ENCODE results near the gene ZNF580. TPM values are rescaled to one million over a fixed set of nuclear protein-coding genes. Genes with fewer than 3 reads are reported as not detected.

Gene ZNF580
- total RNA-seq, 4 donors from 2014 or later: 15.0 to 27.9 (median 22.3) TPM

DNA sequence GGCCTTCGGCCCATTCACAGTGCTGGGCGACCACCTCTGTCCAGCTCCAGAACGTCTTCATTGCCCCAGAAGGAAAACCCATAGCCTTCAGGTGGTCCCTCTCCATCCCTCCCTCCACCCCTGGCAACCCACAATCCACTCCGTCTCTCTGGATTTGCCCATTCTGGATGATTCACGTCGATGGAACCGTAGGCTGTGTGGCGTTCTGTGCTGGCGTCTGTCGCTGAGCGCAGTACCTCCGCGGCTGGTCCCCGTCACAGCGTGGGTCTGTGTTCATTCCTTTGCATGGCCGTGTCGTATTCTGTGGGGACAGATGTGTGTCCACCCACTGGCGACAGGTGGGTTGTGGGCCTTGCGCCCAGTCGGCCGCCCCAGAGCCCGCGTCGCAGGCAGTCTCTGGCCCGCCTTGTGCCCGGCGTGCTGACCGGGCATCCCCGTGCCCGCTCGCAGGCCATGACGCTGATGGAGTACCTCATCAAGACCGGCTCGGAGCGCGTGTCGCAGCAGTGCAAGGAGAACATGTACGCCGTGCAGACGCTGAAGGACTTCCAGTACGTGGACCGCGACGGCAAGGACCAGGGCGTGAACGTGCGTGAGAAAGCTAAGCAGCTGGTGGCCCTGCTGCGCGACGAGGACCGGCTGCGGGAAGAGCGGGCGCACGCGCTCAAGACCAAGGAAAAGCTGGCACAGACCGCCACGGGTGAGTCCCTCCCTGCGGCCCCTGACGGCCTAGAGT lies 44.3 kb downstream of the ZNF580 start:
- no peak overlapping the region for H3K27ac ChIP-seq
- no peaks in the 10 kb centered on the region for H3K9me3 ChIP-seq
- peaks cover 86% of the 10 kb centered on the region for H3K36me3 ChIP-seq
- H3K4me1 ChIP-seq: peaks cover 15% of the 10 kb centered on the region
- TF ChIP-seq POLR2AphosphoS5 (IDR thresholded peaks at IDR 0.05) (no peak), POLR2A (IDR thresholded peaks at IDR 0.05) (no peak), EP300 (IDR thresholded peaks at IDR 0.05) (no peak)
- TF ChIP-seq, protein P1, sequence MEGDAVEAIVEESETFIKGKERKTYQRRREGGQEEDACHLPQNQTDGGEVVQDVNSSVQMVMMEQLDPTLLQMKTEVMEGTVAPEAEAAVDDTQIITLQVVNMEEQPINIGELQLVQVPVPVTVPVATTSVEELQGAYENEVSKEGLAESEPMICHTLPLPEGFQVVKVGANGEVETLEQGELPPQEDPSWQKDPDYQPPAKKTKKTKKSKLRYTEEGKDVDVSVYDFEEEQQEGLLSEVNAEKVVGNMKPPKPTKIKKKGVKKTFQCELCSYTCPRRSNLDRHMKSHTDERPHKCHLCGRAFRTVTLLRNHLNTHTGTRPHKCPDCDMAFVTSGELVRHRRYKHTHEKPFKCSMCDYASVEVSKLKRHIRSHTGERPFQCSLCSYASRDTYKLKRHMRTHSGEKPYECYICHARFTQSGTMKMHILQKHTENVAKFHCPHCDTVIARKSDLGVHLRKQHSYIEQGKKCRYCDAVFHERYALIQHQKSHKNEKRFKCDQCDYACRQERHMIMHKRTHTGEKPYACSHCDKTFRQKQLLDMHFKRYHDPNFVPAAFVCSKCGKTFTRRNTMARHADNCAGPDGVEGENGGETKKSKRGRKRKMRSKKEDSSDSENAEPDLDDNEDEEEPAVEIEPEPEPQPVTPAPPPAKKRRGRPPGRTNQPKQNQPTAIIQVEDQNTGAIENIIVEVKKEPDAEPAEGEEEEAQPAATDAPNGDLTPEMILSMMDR (IDR thresholded peaks at IDR 0.05): no peak
- no peak for DNase-seq (ENCODE audit: low spot score in 2 of 2)
- no peak overlapping the region for H3K4me3 ChIP-seq
- WGBS: 94% methylated on average over 50 of the region's 60 CpGs
- H3K27me3 ChIP-seq: no peaks in the 10 kb centered on the region

DNA sequence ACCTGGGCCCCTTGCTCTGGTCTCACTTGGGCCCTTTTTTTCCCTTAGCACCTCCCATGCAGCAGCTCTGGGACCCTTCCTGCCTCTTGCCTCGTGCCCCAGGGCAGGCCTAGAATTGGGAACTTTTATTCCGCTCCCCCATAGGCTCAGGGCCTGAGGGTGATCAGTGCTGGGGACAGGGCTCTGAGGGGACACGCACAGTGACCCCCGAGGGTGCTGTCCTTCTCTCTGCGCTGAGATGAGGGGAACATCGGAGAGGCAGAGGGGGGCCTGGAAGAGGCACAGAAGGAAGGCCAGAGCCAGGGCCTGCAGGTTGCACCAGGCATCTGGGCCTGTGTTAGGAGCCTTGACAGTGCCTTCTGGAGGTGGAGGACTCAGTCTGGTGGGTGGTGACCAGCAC lies 45.0 kb downstream of the ZNF580 start:
- Histone ChIP-seq H3K27ac (no peak overlapping the region), H3K9me3 (no peaks in the 10 kb centered on the region), H3K36me3 (peaks cover 86% of the 10 kb centered on the region), H3K4me1 (peaks cover 9% of the 10 kb centered on the region), H3K4me3 (no peak overlapping the region), H3K27me3 (no peaks in the 10 kb centered on the region)
- no peak for TF ChIP-seq POLR2AphosphoS5 (IDR thresholded peaks at IDR 0.05)
- no peak for DNase-seq (ENCODE audit: low spot score in 2 of 2)
- WGBS: 95% methylated on average over 6 of the region's 6 CpGs

DNA sequence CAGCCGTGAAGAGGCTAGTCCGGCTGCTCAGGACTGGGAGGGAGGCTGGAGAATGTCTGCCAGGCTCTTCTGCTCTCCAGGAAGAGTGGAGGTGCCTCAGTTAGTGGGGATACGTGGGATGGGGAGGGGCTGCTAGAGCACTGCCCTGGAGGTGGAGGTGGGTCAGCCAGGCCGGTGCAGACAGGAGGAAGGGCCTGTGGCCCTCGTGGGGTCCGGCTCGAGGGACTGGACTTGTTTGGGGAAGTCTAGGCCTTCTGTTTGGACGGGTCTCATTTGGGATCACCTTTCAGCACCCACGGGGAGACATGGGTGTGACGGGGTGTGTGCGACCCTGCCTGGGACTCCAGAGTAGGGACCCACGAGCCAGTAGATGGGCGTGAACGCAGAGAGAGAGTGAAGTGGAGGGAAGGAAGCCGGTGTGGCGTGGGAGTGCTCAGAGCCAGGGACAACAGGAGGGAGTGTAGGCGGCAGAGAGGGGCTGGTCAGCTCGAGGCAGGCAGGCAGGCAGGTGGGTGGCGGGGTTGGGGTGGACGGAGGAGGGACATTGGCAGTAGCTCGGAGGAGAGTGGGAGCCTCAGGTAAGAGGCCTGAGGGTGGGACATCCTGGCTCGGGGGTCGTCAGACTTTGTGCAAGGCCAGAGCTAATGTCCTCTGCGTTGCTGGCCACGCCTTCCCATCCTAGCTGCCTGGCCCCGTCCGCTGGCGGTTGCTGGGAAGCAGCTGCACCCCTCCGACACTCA lies 45.7 kb downstream of the ZNF580 start:
- H3K27me3 ChIP-seq: no peaks in the 10 kb centered on the region
- 88% methylated on average over 29 of the region's 29 CpGs for WGBS
- H3K4me1 ChIP-seq: peaks cover 8% of the 10 kb centered on the region
- no peak overlapping the region for H3K27ac ChIP-seq
- H3K9me3 ChIP-seq: no peaks in the 10 kb centered on the region
- H3K4me3 ChIP-seq: no peak overlapping the region
- H3K36me3 ChIP-seq: peaks cover 87% of the 10 kb centered on the region
- DNase-seq (ENCODE audit: low spot score in 2 of 2): no peak
- TF ChIP-seq POLR2AphosphoS5 (IDR thresholded peaks at IDR 0.05): no peak
- TF ChIP-seq POLR2A (IDR thresholded peaks at IDR 0.05): no peak
- TF ChIP-seq, protein P1 (IDR thresholded peaks at IDR 0.05): no peak
- no peak for TF ChIP-seq EP300 (IDR thresholded peaks at IDR 0.05)

DNA sequence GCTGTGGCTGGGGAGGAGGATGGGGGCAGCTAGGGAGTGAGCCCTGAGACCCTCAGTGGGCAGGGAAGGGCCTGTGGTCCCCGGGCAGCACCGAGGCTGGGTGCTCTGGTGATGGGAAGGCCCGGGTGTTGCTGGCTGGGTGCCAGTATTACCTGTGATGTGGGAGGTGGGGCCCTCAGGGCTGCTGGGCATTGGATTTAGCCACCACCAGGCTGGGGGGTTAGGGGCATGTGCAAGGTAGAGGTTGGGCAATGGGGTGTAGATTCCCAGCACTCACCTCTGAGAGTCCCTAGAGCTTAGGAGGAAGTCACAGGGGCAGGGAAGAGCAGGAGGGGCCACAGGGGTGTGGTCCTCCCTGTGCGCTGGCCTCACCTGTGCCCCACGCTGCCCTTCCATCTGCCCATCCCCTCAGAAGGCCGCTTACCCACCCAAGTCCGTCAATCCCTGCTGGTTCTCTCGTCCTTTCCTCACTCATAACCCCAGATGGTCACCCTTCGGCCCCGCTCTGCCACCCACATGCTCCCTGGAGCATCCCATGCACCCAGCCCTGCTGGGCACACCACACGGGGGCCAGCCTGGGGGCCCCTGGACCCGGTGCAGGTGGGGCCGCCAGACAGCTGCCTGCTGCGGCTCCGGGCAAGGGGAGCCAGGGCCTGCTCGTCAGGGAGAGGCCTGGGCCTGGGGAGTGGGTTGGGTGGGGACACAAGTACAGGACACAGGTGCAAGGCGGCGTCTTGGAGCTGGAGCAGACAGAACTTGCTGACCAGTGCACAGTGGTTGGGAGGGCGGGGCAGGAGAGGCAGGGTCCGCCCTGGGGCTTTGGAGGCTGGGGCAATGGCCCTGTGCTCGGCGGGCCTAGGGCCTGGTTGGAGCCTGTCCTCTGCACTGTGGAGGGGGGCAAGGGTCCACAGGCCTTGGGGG lies 46.7 kb downstream of the ZNF580 start:
- Histone ChIP-seq H3K4me3 (no peak overlapping the region), H3K9me3 (no peaks in the 10 kb centered on the region), H3K36me3 (peaks cover 91% of the 10 kb centered on the region), H3K27me3 (no peaks in the 10 kb centered on the region), H3K4me1 (peaks cover 8% of the 10 kb centered on the region), H3K27ac (no peak overlapping the region)
- TF ChIP-seq, protein P1 (IDR thresholded peaks at IDR 0.05): no peak
- TF ChIP-seq POLR2A (IDR thresholded peaks at IDR 0.05) (no peak), POLR2AphosphoS5 (IDR thresholded peaks at IDR 0.05) (no peak)
- WGBS: 85% methylated on average over 16 of the region's 22 CpGs
- peak in 1 of 2 donors; percentile 59 for DNase-seq (ENCODE audit: low spot score in 2 of 2)

DNA sequence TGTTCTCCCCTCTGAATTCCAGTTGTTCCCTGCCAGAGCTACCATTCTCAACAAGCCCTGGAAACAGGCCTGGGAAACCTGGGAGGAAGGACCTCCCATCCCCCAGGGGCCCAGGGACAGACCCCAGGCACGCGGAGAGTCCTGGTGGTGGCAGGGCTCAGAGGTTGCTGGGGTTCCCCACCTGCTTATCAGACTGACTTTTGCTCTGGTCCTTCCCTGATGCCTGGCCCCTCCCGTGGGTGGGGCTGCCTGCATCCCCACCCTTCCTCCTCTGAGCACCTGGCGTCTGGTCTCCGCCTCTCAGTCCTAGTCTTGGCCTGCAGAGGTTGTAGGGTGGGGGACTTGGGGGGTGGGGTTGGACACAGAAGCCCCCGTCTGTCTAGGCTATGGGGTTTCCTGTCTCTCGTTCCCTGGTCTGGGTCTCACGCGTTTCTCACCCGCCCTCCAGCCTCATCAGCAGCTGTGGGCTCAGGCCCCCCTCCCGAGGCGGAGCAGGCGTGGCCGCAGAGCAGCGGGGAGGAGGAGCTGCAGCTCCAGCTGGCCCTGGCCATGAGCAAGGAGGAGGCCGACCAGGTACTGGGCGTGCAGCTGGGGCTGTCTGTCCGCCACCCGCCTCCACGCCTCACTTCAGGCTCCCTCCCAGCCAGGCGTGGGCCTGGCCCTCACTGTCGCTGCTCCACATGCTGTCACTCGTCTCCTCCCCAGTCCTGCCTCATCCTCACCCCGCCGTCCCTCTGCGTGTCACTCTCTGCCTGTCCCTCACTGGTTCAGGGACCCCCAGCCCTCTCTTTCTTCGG lies 47.8 kb downstream of the ZNF580 start:
- Histone ChIP-seq H3K4me1 (peaks cover 8% of the 10 kb centered on the region), H3K4me3 (no peak overlapping the region), H3K36me3 (peaks cover 95% of the 10 kb centered on the region), H3K27ac (no peak overlapping the region), H3K9me3 (no peaks in the 10 kb centered on the region), H3K27me3 (no peaks in the 10 kb centered on the region)
- 62% methylated on average over 22 of the region's 27 CpGs for WGBS
- peak in 1 of 2 donors; percentile 51 for DNase-seq (ENCODE audit: low spot score in 2 of 2)
- TF ChIP-seq, protein P1 (IDR thresholded peaks at IDR 0.05): no peak
- no peak for TF ChIP-seq POLR2A (IDR thresholded peaks at IDR 0.05)
- no peak for TF ChIP-seq EP300 (IDR thresholded peaks at IDR 0.05)
- no peak for TF ChIP-seq POLR2AphosphoS5 (IDR thresholded peaks at IDR 0.05)
